Chondrocyte (in vitro differentiated cells): ENCODE measurements around the gene SEMA3G. TPM values are rescaled to one million over a fixed set of nuclear protein-coding genes. Genes with fewer than 3 reads are reported as not detected.

ENCODE experiments used
- DNase-seq: peaks from one replicate; pipeline ENCODE4 v3.0.0; 2021; ENCODE audit warnings: mixed read lengths, low spot score
- H3K27ac Mint-ChIP-seq: one replicate; pipeline ENCODE4 v1.8.0; 2021; ENCODE audit warnings: mild to moderate bottlenecking, moderate library complexity, mixed read lengths; ENCODE audit not compliant: unreplicated experiment
- H3K27me3 Mint-ChIP-seq: 2 replicates; pipeline ENCODE4 v1.8.0; 2021; ENCODE audit warnings: low read depth, mixed read lengths
- H3K36me3 Mint-ChIP-seq: 2 replicates; pipeline ENCODE4 v1.8.0; 2021; ENCODE audit warnings: low read depth, mixed read lengths
- H3K4me1 Mint-ChIP-seq: 2 replicates; pipeline ENCODE4 v1.8.0; 2021; ENCODE audit warnings: low read depth, mild to moderate bottlenecking, mixed read lengths
- H3K4me3 Mint-ChIP-seq: one replicate; pipeline ENCODE4 v1.8.0; 2021; ENCODE audit warnings: mild to moderate bottlenecking, moderate library complexity, mixed read lengths; ENCODE audit not compliant: unreplicated experiment
- H3K9me3 Mint-ChIP-seq: 2 replicates; pipeline ENCODE4 v1.8.0; 2021; ENCODE audit warnings: low read depth, mixed read lengths
- CTCF ChIP-seq: fragments of 200-600 bp; sonication (generic); IDR thresholded peaks from 2 replicates; pipeline ENCODE4 v1.5.0; 2021; ENCODE audit warnings: antibody characterized with exemption, mild to moderate bottlenecking, moderate library complexity
- total RNA-seq: library from RNA; stranded (reverse); gene quantifications from 3 replicates; pipeline ENCODE4 v1.2.1, GENCODE V29; 2021

SEMA3G gene
- total RNA-seq, 1 donor from 2014 or later, result 0.17 TPM

- peaks cover 6% of the 10 kb centered on the region for H3K4me1 Mint-ChIP-seq
- DNase-seq, result no peak
- H3K9me3 Mint-ChIP-seq, result no peaks in the 10 kb centered on the region
- no peaks in the 10 kb centered on the region for H3K27me3 Mint-ChIP-seq
- no peak overlapping the region for H3K4me3 Mint-ChIP-seq
- H3K27ac Mint-ChIP-seq, result no peak overlapping the region
- H3K36me3 Mint-ChIP-seq, result no peaks in the 10 kb centered on the region
- no peak for TF ChIP-seq CTCF
Observed at GRCh38 chr3:52443268-52443610, 1.7 kb downstream of the SEMA3G start.

GRCh38 chr3:52442409-52443267 lies 2.3 kb downstream of the SEMA3G start:
- Mint-ChIP-seq H3K4me1 (peaks cover 6% of the 10 kb centered on the region), H3K36me3 (no peaks in the 10 kb centered on the region), H3K27ac (no peak overlapping the region), H3K27me3 (no peaks in the 10 kb centered on the region), H3K4me3 (no peak overlapping the region), H3K9me3 (no peaks in the 10 kb centered on the region)
- DNase-seq, result no peak
- no peak for TF ChIP-seq CTCF

GRCh38 chr3:52441772-52442332 lies 3.1 kb downstream of the SEMA3G start:
- DNase-seq, result no peak
- Mint-ChIP-seq H3K36me3 (no peaks in the 10 kb centered on the region), H3K4me1 (peaks cover 2% of the 10 kb centered on the region), H3K4me3 (no peak overlapping the region), H3K27ac (no peak overlapping the region), H3K9me3 (no peaks in the 10 kb centered on the region), H3K27me3 (no peaks in the 10 kb centered on the region)
- no peak for TF ChIP-seq CTCF

- Mint-ChIP-seq H3K27me3 (no peaks in the 10 kb centered on the region), H3K36me3 (no peaks in the 10 kb centered on the region), H3K27ac (no peak overlapping the region), H3K4me1 (peaks cover 2% of the 10 kb centered on the region), H3K4me3 (no peak overlapping the region), H3K9me3 (no peaks in the 10 kb centered on the region)
- no peak for DNase-seq
- TF ChIP-seq CTCF, result no peak
Observed at GRCh38 chr3:52441091-52441771, 3.7 kb downstream of the SEMA3G start.

GRCh38 chr3:52440671-52441070 lies 4.2 kb downstream of the SEMA3G start:
- no peaks in the 10 kb centered on the region for H3K9me3 Mint-ChIP-seq
- no peaks in the 10 kb centered on the region for H3K36me3 Mint-ChIP-seq
- no peak for TF ChIP-seq CTCF
- no peaks in the 10 kb centered on the region for H3K27me3 Mint-ChIP-seq
- no peak overlapping the region for H3K4me3 Mint-ChIP-seq
- H3K4me1 Mint-ChIP-seq, result peaks cover 2% of the 10 kb centered on the region
- no peak for DNase-seq
- no peak overlapping the region for H3K27ac Mint-ChIP-seq
